HL-60 (cell line): ENCODE measurements around the gene MTM1.

Experiments
- CTCF ChIP-seq: IDR thresholded peaks from one replicate; pipeline ENCODE4 v1.5.1; 2011; ENCODE audit warnings: low read length, control low read depth, inconsistent platforms; ENCODE audit not compliant: insufficient read depth
- POLR2AphosphoS5 ChIP-seq: IDR thresholded peaks from 2 replicates; pipeline ENCODE4 v1.6.1; 2012; ENCODE audit warnings: low read depth

- TF ChIP-seq CTCF (no peak), POLR2AphosphoS5 (no peak)
These were observed 42.0 kb downstream of the MTM1 start for GRCh38 chrX:150610446-150610845.
